Amygdala (tissue), 56 donors: Measurements from ENCODE around the gene GCAT.

Experiments used
- DNase-seq, 56 donors: peaks; one replicate each; lab custom pipeline; 2025; lab: John Stamatoyannopoulos, UW

Gene GCAT

DNA sequence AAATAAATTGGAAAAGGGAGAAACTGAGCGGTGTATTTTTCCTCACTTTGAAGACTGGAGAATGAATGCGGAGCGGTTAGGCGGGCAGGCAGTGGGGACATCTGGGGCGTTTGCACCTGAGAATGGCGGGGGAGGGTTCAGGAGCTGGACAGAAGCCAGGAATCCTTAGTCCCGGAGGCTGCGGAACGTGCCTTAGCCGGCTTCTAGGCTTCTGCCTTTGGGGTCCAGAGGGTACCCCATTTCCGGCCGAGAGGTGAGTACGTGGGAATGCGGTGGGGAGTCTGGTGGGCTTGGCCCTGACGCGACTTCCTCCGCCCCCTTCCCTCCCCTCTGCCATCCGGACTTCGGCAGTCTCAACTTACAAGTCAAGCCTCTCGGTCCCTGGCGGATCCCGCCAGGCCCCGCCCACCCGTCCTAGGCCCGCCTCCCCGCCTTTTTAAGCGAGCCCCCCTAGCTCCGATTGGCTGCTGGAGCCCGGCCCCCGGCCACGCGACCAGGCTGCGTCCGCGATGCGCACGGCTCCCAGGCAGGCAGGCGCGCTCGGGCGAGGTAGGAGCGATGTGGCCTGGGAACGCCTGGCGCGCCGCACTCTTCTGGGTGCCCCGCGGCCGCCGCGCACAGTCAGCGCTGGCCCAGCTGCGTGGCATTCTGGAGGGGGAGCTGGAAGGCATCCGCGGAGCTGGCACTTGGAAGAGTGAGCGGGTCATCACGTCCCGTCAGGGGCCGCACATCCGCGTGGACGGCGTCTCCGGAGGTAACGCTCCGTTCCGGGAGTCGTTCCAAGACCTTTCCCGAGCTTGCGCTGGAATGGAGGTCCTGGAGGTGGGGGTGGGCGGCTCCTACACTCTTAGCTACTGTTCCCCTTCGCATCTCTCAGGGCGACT is at the start of gene GCAT:
GCAT (plus strand) TSS at position 525 of the 884 bp plus-strand sequence; CDS start at position 559, 34 bp downstream.
- peak; percentile 42 to 95 (median 88) for DNase-seq

DNA sequence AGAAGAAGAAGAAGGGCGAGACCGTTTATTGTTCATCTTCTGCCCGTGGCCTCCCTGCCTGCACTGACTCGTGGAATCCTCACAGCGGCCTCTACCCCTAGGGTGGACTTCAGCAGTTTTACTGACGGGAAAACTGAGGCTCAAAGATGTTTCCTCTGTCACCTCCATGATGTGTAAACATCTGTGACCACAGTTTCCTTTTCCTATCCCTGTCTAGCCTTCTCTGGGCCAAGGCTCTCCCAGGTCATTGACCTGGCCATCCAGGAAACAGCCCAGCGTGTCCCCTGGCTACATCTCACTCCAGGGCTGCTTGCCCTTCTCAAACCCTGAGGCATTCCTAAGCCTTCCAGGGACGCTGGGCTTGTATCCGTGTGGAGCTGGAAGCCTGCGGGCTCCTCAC is 49.0 kb upstream of the GCAT start:
- no peak for DNase-seq

DNA sequence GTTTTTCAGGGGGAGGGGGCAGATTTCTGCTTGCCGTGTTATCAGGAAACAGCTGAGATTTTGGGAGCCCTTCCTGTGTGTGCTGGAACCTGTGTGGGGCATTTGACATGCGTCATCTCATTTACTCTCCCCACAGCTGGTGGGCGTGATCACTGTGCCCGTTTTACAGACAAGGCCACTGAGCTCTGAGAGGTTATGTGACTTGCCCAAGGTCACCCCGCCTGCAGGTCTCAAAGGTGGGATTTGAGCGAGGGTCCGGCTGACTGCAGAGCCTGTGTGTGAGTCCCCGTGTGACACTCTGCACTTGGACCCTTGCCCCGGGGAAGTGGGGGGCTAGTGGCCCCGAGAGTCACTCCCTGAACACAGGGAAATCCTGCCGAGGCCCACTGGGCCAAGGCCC is 48.5 kb upstream of the GCAT start:
- no peak for DNase-seq

DNA sequence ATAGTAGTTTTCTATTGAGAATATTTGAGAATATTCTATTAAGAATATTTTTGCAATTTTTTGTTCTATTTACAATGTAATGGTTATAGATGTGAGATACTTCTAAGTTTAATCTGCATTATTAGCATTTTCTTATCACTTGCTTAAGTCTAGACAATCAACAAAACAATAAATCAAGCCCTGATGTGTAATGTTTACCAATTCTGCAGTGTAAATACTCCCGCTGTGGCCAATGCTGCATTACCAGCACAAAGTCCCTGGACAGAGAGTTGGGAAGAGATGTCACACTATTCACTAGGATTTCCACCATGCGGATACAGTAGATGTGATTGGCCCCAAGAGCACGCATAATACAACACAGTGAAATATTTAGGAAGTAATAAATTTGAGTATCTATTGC is 47.6 kb upstream of the GCAT start:
- DNase-seq, result no peak

DNA sequence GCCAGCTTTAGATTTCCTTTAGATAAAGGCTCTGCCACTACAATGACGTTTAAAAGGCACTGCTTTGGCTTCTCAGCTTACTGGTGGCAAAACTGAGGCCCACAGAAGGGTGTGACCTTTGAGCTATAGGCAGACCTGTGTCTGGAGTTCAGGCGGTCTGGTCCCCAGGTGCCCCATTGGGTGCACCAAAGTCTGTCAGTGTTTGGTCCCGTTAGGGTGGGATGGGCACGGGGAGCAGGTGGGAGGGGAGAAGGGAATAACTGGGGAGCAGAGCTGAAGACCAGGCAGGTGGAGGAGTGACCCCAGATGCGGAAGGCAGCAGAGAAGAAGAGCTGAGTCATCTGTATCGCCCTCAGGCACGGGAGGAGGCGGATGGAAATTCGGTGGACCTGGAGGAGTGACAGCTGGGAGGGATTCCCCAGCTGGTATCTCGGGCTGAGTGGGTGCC is 45.3 kb upstream of the GCAT start:
- peak in 1 of 56 donors; percentile 2 for DNase-seq

DNA sequence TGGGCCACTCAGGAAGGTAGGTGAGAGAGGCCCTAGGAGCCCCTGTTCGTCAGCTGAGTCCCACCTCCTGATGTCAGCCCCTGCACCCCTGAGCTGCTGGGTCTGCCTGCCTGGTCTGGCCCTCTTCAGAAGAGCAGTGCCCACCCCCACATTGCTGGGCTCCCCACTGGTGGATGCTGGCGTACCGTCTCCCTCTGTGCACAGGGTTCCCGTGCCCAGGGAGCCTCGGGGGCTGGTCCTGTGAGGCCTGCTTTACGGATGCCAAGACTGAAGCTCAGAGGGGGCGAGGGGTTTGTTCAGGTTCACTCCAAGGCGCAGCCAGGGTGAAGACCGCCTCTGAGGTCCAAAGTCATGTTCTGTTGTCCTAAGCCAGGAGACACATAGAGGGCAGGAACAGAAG is 44.7 kb upstream of the GCAT start:
- DNase-seq, result no peak

DNA sequence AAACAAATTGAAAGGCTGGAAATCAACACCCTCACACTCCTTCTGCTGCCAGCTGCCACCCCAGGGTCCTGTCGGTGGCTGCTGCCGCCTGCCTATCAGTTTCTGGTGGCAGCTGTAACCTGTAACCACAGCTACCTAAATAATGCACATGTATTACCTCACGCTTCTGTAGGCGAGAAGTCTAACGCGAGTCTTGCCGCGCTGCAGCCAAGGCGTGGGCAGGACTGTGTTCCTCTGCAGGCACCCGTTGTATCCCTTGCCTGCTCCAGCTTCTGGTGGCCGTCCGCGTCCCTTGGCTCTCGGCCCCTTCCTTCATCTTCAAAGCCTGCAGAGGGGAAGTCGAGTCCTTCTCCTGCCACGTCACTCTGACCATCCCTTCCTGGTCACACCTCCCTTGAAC is 44.1 kb upstream of the GCAT start:
- no peak for DNase-seq

DNA sequence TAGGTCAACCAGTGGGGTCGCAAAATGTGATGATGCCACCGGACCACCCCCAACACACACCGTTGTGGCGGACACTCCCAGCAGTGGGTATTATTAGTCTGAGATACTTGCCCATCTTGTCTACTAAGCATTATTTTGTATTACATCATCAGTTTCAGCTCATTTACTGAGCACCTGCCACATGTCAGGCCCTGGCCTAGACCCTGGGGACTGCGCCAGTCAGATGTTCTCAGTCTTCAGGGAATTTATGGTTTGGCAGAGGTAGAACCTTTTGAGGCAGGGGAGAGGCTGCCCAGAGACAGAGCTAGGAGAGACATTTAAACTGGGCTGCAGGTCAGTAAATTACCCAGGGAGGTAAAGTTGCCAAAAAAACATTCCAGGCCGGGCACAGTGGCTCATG is 43.1 kb upstream of the GCAT start:
- DNase-seq, result no peak

DNA sequence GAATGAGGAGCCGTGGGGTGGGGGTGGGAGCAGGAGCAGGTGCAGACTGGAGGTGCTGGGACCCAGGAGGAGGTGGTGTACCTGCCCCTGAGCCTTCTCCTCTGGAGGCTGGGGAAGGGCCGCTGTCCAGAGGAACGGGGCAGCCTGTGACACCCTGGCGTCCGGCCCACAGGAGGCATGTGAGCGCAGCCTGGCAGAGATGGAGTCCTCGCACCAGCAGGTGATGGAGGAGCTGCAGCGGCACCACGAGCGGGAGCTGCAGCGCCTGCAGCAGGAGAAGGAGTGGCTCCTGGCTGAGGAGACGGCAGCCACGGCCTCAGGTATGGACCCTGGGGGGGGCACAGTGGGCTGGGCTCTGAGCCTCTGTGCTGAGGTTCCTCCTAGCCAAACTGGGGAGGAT is 42.2 kb upstream of the GCAT start:
- DNase-seq, result no peak

DNA sequence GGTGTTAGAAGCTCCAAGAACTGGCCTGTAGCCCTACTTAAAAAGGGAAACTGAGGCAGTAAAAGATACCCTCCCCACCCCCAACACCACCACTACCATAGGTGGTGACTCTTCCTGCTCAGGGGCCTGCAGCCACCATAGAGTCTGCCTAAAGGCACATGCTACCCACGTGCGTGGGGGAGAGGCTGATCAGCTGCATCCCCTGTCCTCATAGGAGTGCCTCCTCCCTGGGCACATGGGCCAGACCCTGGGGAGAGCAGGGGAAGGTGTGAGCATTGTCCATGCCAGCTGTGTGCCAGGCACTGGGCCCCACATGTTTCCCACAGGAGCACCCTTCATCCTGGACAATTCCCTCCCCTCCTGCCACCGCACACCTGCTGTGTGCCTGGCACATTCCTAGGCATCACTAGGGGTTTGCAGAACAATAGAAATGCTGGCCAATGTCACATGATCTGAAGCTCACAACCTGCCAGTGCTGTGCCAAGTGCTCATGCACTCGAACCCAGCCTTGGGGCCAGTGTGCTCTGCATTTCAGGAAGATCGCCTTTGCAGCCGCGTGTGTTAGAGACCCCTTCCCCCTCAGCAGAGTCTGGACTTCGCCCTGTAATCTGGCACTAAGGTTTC is 41.7 kb upstream of the GCAT start:
- DNase-seq, result no peak

DNA sequence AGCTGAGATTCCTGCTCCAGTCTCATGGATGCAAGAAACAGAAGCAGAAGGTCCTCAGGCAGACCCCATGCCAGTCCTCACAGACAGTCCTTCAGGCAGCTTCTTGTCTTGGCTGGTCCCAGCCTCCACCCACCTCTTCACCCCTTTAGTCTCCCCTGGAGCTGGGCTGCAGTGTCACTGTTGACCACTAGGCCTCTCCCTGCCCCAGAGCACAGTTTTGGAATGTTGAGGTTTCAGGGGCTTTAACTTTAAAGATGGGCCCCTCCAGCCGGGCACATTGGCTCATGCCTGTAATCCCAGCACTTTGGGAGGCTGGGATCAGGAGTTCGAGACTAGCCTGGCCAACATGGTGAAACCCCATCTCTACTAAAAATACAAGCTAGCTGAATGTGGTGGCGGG is 39.5 kb upstream of the GCAT start:
- no peak for DNase-seq

DNA sequence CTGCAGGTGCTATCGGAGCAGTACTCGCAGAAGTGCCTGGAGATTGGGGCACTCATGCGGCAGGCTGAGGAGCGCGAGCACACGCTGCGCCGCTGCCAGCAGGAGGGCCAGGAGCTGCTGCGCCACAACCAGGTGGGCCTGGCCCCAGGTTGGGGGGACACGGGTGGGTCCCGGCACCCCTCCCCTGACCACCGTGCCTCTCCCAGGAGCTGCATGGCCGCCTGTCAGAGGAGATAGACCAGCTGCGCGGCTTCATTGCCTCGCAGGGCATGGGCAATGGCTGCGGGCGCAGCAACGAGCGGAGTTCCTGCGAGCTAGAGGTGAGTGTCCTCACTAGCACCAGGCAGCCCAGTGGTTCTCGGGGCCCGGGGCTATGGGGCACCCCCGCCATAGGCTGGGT is 38.7 kb upstream of the GCAT start:
- no peak for DNase-seq

DNA sequence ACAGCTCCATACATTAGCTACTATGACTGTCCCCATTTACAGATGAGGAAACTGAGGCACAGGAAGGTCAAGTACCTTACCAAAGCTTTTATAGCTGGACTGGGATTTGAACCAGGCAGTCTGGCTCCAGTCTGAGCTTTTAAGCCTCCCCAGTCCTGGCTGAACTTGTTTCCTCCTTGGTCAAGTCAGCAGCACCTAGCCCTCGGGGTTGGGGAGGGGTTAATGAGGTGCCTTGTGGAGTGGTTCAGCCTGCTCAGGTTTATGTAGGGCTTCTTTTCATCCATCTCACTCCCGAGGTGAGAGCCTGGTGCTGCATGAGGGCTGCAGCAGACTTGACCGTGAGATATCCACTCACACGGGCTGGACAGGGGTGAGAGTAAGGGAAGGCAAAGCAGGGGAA is 36.7 kb upstream of the GCAT start:
- DNase-seq, result no peak

DNA sequence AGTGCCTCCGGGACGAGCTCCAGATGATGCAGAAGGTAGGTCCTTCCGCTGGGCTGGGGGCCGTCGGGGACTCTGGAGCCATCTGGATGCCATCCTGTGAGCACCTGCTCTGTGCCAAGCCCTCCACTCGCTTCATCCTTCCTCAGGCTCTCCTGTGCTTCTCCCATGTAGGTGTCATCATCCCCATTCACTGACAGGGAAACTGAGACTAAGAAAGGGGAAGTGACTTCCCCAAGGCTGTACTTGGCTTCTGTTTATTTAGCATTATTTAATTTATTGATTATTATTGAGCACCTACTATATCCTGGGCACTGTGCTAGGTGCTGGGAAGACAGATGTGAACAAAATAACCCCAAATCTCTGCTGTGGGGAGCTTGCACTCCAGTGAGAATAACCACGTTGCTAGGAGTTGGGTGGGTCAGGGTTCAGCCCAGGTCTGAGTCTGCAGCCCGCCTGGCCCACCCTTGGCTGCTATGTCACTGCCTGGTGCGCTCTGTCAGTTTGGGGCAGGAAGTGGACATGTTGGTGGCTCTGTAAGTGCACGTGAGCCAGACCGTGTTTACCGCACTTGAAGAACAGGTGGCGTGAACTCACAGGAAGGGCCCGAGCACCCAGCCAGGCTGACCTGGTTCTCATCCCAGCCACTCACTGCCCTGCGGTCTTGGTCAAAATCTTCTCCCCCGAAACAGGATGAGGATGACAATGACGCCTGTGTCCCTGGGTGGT is 35.9 kb upstream of the GCAT start:
- no peak for DNase-seq

DNA sequence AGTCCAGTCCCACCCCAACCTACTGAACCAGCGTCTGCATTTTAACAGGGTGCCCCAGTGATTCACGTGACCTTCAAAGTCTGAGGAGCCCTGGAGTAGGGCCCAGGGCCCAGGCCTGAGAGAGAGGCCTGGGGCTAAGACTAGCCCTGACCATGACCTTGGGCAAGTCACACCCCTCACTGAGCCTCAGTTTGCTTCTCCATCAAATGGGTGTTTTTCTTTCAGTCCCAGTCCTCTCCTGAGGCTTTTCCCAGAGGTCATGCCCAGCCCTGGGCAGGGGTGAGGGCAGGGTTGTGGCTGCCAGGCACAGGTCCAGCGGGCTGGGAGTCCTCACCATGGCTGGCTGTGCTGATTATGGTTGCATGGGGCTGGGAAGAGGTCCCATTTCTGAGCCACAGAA is 33.0 kb upstream of the GCAT start:
- DNase-seq, result no peak

DNA sequence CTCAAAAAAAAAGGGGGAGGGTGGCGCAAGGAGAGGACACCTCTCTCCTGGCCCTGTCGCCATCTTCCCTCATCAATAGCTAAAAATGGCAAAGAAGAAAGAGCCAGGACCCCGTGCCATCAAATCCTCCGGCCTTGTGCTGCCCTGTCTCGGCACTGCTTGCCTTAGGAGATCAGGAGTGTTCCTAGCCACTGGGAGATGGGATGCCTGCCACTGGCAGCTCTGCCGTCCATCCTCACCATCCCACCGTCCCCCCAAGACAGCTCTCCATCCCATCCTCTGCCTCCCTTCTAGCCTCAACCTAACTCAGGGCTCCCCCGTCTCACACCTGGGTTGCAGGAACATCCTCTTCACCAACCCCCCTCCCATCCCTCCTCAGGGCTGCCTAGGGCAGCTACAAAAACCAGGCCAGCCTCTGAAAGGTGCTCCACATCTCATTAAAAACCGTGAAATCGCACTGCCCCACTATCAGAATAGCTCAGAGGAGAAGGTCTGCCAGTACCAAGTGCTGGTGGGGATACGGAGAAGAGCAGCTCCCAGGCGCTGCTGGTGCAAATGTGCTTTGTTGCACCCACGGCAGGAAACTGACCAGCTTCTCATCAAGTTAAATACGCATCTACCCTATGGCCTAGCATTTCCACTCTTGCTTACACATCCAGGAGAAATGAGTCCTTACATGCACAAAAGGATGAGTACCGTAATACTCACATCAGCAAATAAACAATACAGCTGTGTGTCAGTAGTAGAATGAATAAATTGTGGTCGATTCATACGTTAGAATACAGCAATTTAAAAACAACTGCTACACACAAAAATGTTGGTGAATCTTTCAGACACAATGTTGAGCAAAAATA is 31.7 kb upstream of the GCAT start:
- DNase-seq, result no peak

DNA sequence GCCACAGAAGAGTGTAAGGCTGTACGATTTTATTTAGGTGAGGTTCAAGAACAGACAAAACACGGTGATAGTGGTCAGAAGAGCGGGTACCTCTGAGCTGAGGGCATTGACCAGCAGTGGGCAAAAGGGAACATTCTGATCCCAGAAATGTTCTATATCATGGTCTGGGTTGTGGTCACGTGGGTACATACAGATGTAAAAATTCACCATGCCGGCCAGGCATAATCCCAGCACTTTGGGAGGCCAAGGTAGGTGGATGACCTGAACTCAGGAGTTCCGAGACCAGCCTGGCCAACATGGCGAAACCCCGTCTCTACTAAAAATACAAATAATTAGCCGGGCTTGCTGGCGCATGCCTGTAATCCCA is 31.1 kb upstream of the GCAT start:
- no peak for DNase-seq

DNA sequence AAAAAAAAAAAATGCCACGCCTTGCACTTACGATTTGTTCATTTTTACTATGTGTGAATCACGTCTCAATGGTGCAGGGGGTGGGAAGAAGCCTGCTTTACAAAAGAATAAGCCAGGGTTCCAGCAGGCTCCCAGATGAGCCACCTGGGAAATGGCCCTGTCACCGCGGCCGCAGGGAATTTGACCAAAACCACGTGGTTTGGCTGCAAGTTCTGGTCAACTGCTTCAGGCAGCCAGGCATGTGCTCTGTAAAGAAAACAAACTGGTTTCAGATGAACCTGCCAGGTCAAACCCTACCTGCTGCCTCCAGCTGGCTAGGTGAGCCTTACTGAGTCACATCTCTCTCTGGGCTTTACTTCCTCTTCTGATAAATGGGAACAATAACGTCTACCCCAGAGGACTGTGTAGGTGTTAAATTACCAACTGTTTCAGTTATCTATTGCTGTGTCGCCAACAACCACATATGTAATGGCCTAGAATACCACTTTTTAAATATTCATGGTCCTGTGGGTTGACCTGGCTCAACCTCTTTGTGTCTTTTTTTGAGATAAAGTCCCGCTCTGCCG is 30.5 kb upstream of the GCAT start:
- peak in 1 of 56 donors; percentile 7 for DNase-seq

DNA sequence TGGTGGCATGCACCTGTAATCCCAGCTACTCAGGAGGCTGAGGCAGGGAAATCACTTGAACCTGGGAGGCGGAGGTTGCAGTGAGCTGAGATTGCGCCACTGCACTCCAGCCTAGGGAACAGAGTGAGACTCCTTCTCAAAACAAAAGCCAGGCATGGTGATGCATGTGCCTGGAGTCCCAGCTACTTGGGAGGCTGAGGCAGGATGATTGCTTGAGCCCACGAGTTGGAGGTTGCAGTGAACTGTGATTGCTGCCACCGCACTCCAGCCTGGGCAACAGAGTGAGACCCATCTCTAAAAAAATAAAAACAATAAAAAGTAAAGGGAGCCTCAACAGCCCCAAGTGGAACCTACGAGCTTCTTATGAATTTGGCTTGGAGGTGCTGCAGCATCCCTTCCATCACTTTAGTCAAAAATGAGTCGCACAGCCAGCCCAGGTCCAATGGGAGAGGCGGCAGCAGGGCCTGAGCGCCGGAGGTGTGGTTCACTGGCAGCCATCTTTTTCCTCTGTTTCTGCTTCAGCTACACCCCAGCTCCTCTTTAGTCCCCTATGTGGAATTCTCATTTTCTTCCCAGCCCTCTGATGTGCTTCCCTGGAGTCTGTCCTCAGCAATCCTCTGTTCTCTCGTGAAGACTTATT is 29.2 kb upstream of the GCAT start:
- DNase-seq, result no peak
